HepG2 (cell line): ENCODE measurements around the gene FAIM2.

Experiments used
- CTCF ChIP-seq: sonication (generic); formaldehyde crosslinking; IDR thresholded peaks from 2 replicates; pipeline ENCODE4 v1.5.0; 2020; ENCODE audit warnings: mild to moderate bottlenecking, missing genetic modification reagents, moderate library complexity
- HDAC6 ChIP-seq: fragments of 200-600 bp; sonication (generic); IDR thresholded peaks from 2 replicates; pipeline ENCODE4 v1.7.0; 2017; ENCODE audit warnings: mild to moderate bottlenecking, antibody characterized with exemption, low read length, low read depth
- KDM4B ChIP-seq: sonication (generic); formaldehyde crosslinking; IDR thresholded peaks from 2 replicates; pipeline ENCODE4 v1.4.0; 2020; ENCODE audit warnings: missing genetic modification reagents
- PATZ1 ChIP-seq: sonication (generic); formaldehyde crosslinking; IDR thresholded peaks from 2 replicates; pipeline ENCODE4 v1.4.0; 2020; ENCODE audit warnings: missing genetic modification reagents
- PRDM15 ChIP-seq: sonication (generic); formaldehyde crosslinking; IDR thresholded peaks from 2 replicates; pipeline ENCODE4 v1.4.0; 2020; ENCODE audit warnings: missing genetic modification reagents
- RBFOX2 ChIP-seq: fragments of 200-400 bp; formaldehyde crosslinking; IDR thresholded peaks from 2 replicates; pipeline ENCODE4 v1.6.1; 2017; ENCODE audit warnings: low read depth, mild to moderate bottlenecking, low read length
- RFX1 ChIP-seq: fragments of 450-650 bp; IDR thresholded peaks from 2 replicates; pipeline ENCODE4 v1.6.1; 2017
- RXRA ChIP-seq: sonication (generic); formaldehyde crosslinking; IDR thresholded peaks from 2 replicates; pipeline ENCODE4 v1.5.1; 2020; ENCODE audit warnings: missing genetic modification reagents
- SP5 ChIP-seq: IDR thresholded peaks from 2 replicates; pipeline ENCODE4 v1.6.1; 2016; ENCODE audit warnings: low read depth, borderline replicate concordance
- SRF ChIP-seq: IDR thresholded peaks from 2 replicates; pipeline ENCODE4 v1.6.1; 2011; ENCODE audit warnings: mild to moderate bottlenecking, low read depth, low read length, moderate library complexity
- ZKSCAN8 ChIP-seq: IDR thresholded peaks from 2 replicates; pipeline ENCODE4 v1.6.1; 2016; ENCODE audit warnings: borderline replicate concordance, missing genetic modification reagents, missing compliant biosample characterization
- ZNF20 ChIP-seq: sonication (generic); formaldehyde crosslinking; IDR thresholded peaks from 2 replicates; pipeline ENCODE4 v1.4.0; 2020; ENCODE audit warnings: mild to moderate bottlenecking, moderate library complexity, missing genetic modification reagents
- ZNF747 ChIP-seq: sonication (generic); formaldehyde crosslinking; IDR thresholded peaks from 2 replicates; pipeline ENCODE4 v1.8.1; 2023; ENCODE audit warnings: missing genetic modification reagents, mild to moderate bottlenecking, borderline replicate concordance

GRCh38 chr12:49929581-49929980 lies 25.9 kb upstream of the FAIM2 start:
- TF ChIP-seq RBFOX2, result no peak
- no peak for TF ChIP-seq RFX1
- no peak for TF ChIP-seq RXRA
- TF ChIP-seq CTCF (CRISPR knock-in tag), result no peak
- TF ChIP-seq ZNF747 (CRISPR knock-in tag), result no peak
- no peak for TF ChIP-seq SRF
- TF ChIP-seq PRDM15, result no peak
- no peak for TF ChIP-seq HDAC6
- no peak for TF ChIP-seq ZNF20
- TF ChIP-seq ZKSCAN8 (CRISPR knock-in tag), result no peak
- TF ChIP-seq PATZ1 (CRISPR knock-in tag), result no peak
- TF ChIP-seq KDM4B, result no peak
- no peak for TF ChIP-seq SP5 (CRISPR knock-in tag)
